WTC11 (cell line): Measurements from ENCODE around the gene IQCK.

ENCODE experiments used
- ATF2 ChIP-seq: sonication (generic); formaldehyde crosslinking; IDR thresholded peaks from 2 replicates; pipeline ENCODE4 v1.8.1; 2022; ENCODE audit warnings: low read depth, missing genetic modification reagents, borderline replicate concordance
- ATF6 ChIP-seq: sonication (generic); formaldehyde crosslinking; IDR thresholded peaks from 2 replicates; pipeline ENCODE4 v1.8.1; 2023; ENCODE audit warnings: mild to moderate bottlenecking, missing genetic modification reagents
- CTCF ChIP-seq: fragments of 200-600 bp; IDR thresholded peaks from 2 replicates; pipeline ENCODE4 v1.8.0; 2022; ENCODE audit warnings: antibody characterized with exemption
- IRF1 ChIP-seq: sonication (generic); formaldehyde crosslinking; IDR thresholded peaks from 2 replicates; pipeline ENCODE4 v1.8.0; 2023; ENCODE audit warnings: missing genetic modification reagents
- MAX ChIP-seq: sonication (generic); formaldehyde crosslinking; IDR thresholded peaks from 2 replicates; pipeline ENCODE4 v1.8.0; 2022; ENCODE audit warnings: mild to moderate bottlenecking, missing genetic modification reagents
- USF1 ChIP-seq: sonication (generic); formaldehyde crosslinking; IDR thresholded peaks from 2 replicates; pipeline ENCODE4 v1.8.0; 2022; ENCODE audit warnings: mild to moderate bottlenecking, missing genetic modification reagents
- ZNF138 ChIP-seq: sonication (generic); formaldehyde crosslinking; conservative IDR thresholded peaks from 2 replicates; pipeline ENCODE4 v1.8.1; 2022; ENCODE audit warnings: mild to moderate bottlenecking, moderate library complexity, missing genetic modification reagents
- ZNF263 ChIP-seq: sonication (generic); formaldehyde crosslinking; IDR thresholded peaks from 2 replicates; pipeline ENCODE4 v1.8.1; 2022; ENCODE audit warnings: low read depth, mild to moderate bottlenecking, moderate library complexity, missing genetic modification reagents
- ZNF416 ChIP-seq: fragments of 250-450 bp; sonication (Bioruptor Pico); IDR thresholded peaks from 2 replicates; pipeline ENCODE4 v1.9.0; 2021; ENCODE audit warnings: mild to moderate bottlenecking, inconsistent platforms

- TF ChIP-seq IRF1 (CRISPR knock-in tag), result no peak
- no peak for TF ChIP-seq CTCF
- no peak for TF ChIP-seq USF1 (CRISPR knock-in tag)
- TF ChIP-seq ZNF138 (CRISPR knock-in tag), result no peak
- no peak for TF ChIP-seq ZNF263
- no peak for TF ChIP-seq ATF6 (CRISPR knock-in tag)
- no peak for TF ChIP-seq MAX (CRISPR knock-in tag)
- TF ChIP-seq ZNF416 (CRISPR knock-in tag), result no peak
- no peak for TF ChIP-seq ATF2 (CRISPR knock-in tag)
Measured at GRCh38 chr16:19898166-19898565, 180.1 kb downstream of the IQCK start.
